HEK293T (cell line): Measurements from ENCODE around the gene CORO2B.

Experiments
- CTCF ChIA-PET: fragments of 350-600 bp; formaldehyde crosslinking; extraction: SDS; loops from one replicate; lab custom pipeline; 2021; ENCODE audit warnings: antibody characterized with exemption, inconsistent platforms; lab: Yijun Ruan, JAX
- POLR2A ChIA-PET: fragments of 350-600 bp; formaldehyde crosslinking; extraction: SDS; loops from one replicate; lab custom pipeline; 2020; ENCODE audit warnings: antibody characterized with exemption, inconsistent platforms; lab: Yijun Ruan, JAX
- DNase-seq: peaks from one replicate; pipeline ENCODE4 v3.0.0; 2012; ENCODE audit warnings: mixed read lengths; ENCODE audit errors: extremely low spot score
- ARNT ChIP-seq: fragments of 450-650 bp; IDR thresholded peaks from 2 replicates; pipeline ENCODE4 v1.6.1; 2017; ENCODE audit warnings: mild to moderate bottlenecking
- BHLHE40 ChIP-seq: fragments of 450-650 bp; IDR thresholded peaks from 2 replicates; pipeline ENCODE4 v1.6.1; 2016; ENCODE audit warnings: mild to moderate bottlenecking, moderate library complexity, borderline replicate concordance
- CTBP1 ChIP-seq: fragments of 450-650 bp; IDR thresholded peaks from 2 replicates; pipeline ENCODE4 v1.6.1; 2016; ENCODE audit warnings: borderline replicate concordance
- ELF4 ChIP-seq: fragments of 450-650 bp; IDR thresholded peaks from 2 replicates; pipeline ENCODE4 v1.6.1; 2017; ENCODE audit warnings: antibody characterized with exemption
- FOXA1 ChIP-seq: fragments of 450-650 bp; IDR thresholded peaks from 2 replicates; pipeline ENCODE4 v1.6.1; 2016; ENCODE audit warnings: mild to moderate bottlenecking
- FOXK2 ChIP-seq: fragments of 450-650 bp; IDR thresholded peaks from 2 replicates; pipeline ENCODE4 v1.6.1; 2016; ENCODE audit warnings: mild to moderate bottlenecking
- FOXM1 ChIP-seq: fragments of 450-650 bp; IDR thresholded peaks from 2 replicates; pipeline ENCODE4 v1.6.1; 2017; ENCODE audit warnings: mild to moderate bottlenecking, borderline replicate concordance
- HDGF ChIP-seq: fragments of 450-650 bp; IDR thresholded peaks from 2 replicates; pipeline ENCODE4 v1.6.1; 2017; ENCODE audit warnings: antibody characterized with exemption, borderline replicate concordance
- L3MBTL2 ChIP-seq: fragments of 450-650 bp; conservative IDR thresholded peaks from 2 replicates; pipeline ENCODE4 v1.6.1; 2016; ENCODE audit warnings: mild to moderate bottlenecking
- LEF1 ChIP-seq: fragments of 450-650 bp; IDR thresholded peaks from 2 replicates; pipeline ENCODE4 v1.6.1; 2017; ENCODE audit warnings: mild to moderate bottlenecking, borderline replicate concordance
- NFRKB ChIP-seq: fragments of 450-650 bp; IDR thresholded peaks from 2 replicates; pipeline ENCODE4 v1.6.1; 2016; ENCODE audit warnings: mild to moderate bottlenecking, moderate library complexity
- SP1 ChIP-seq: fragments of 450-650 bp; IDR thresholded peaks from 2 replicates; pipeline ENCODE4 v1.6.1; 2017
- SUZ12 ChIP-seq: fragments of 450-650 bp; IDR thresholded peaks from 2 replicates; pipeline ENCODE4 v1.6.1; 2016; ENCODE audit warnings: mild to moderate bottlenecking
- TARDBP ChIP-seq: fragments of 450-650 bp; IDR thresholded peaks from 2 replicates; pipeline ENCODE4 v1.6.1; 2016
- ZNF384 ChIP-seq: fragments of 450-650 bp; IDR thresholded peaks from 2 replicates; pipeline ENCODE4 v1.6.1; 2016
- TF ChIP-seq, protein P1 (sequence below): fragments of 450-650 bp; IDR thresholded peaks from 2 replicates; pipeline ENCODE4 v1.6.1; 2016

Gene CORO2B

GRCh38 chr15:68650901-68651709, 72.3 kb downstream of the CORO2B start:
- POLR2A ChIA-PET = no interaction called here
- DNase-seq = peak; percentile 92
- no peak for TF ChIP-seq CTBP1
- CTCF ChIA-PET = interaction anchor here (0.6 to 2.5 kb wide), 19 partner anchors 11 to 668 kb away, joined by 3 to 12 read pairs (median 4); no protein-coding TSS in a partner anchor

DNA sequence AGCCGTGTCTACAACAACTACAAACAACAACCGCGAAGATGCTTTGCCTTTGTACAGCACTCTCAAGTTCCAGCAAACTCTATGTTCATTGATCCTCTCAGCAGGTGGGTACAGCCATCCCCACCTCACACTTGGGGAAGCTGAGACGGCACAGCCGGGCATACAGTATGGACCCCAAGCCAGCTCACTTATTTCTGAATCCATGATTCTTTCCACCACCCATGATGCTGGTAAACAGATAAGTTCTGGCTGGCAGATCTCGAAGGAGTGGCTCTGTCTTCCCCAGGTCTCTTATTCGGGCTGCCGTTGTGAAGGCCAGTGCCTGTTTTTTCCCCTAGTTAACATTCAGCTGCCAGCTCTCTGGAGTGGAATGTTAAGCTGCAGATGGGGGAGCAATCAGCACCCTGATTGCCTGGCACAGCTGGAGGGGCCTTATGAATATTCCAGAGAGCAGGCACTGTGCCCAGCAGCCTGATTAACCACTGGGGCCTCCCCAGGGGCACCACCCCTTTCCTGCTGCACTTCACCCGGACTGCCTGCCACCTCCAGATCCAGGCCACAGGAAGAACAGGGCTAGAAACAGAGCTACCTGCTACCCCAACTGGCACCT, 73.2 kb downstream of the CORO2B start:
- no peak for DNase-seq
- ChIA-PET POLR2A (no interaction called here), CTCF (interaction anchor here (0.6 to 2.5 kb wide), 15 partner anchors 10 to 667 kb away, joined by 3 to 12 read pairs (median 4); no protein-coding TSS in a partner anchor)
- TF ChIP-seq BHLHE40 = no peak
- TF ChIP-seq ZNF384 = no peak
- TF ChIP-seq L3MBTL2 = no peak
- TF ChIP-seq TARDBP = no peak
- TF ChIP-seq FOXK2 = no peak
- TF ChIP-seq FOXA1 = no peak
- TF ChIP-seq LEF1 = no peak
- no peak for TF ChIP-seq ELF4
- no peak for TF ChIP-seq HDGF
- no peak for TF ChIP-seq ARNT
- no peak for TF ChIP-seq FOXM1
- TF ChIP-seq CTBP1 = no peak
- no peak for TF ChIP-seq NFRKB
- no peak for TF ChIP-seq SP1
- TF ChIP-seq SUZ12 = no peak
- TF ChIP-seq, protein P1, sequence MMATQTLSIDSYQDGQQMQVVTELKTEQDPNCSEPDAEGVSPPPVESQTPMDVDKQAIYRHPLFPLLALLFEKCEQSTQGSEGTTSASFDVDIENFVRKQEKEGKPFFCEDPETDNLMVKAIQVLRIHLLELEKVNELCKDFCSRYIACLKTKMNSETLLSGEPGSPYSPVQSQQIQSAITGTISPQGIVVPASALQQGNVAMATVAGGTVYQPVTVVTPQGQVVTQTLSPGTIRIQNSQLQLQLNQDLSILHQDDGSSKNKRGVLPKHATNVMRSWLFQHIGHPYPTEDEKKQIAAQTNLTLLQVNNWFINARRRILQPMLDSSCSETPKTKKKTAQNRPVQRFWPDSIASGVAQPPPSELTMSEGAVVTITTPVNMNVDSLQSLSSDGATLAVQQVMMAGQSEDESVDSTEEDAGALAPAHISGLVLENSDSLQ = no peak

GRCh38 chr15:68653031-68653635, 74.3 kb downstream of the CORO2B start:
- DNase-seq = no peak
- POLR2A ChIA-PET = no interaction called here

GRCh38 chr15:68653801-68654200, 75.0 kb downstream of the CORO2B start:
- DNase-seq = no peak
- TF ChIP-seq, protein P1 = peak; percentile 32; the same call in 1 of the 2 replicates
- no peak for TF ChIP-seq FOXK2
- ChIA-PET POLR2A (no interaction called here), CTCF (interaction anchor here (0.8 to 1.4 kb wide), 2 partner anchors 80 to 94 kb away, joined by 3 to 4 read pairs; no protein-coding TSS in a partner anchor)

More at GRCh38 chr15:68653031-68653635, 74.3 kb downstream of the CORO2B start:
- TF ChIP-seq ARNT = no peak
- no peak for TF ChIP-seq TARDBP
- no peak for TF ChIP-seq FOXM1
- no peak for TF ChIP-seq FOXA1
- no peak for TF ChIP-seq L3MBTL2
- no peak for TF ChIP-seq NFRKB
- CTCF ChIA-PET = interaction anchor here (0.5 to 1.4 kb wide), 3 partner anchors 16 to 93 kb away, joined by 3 to 4 read pairs (median 3); no protein-coding TSS in a partner anchor

DNA sequence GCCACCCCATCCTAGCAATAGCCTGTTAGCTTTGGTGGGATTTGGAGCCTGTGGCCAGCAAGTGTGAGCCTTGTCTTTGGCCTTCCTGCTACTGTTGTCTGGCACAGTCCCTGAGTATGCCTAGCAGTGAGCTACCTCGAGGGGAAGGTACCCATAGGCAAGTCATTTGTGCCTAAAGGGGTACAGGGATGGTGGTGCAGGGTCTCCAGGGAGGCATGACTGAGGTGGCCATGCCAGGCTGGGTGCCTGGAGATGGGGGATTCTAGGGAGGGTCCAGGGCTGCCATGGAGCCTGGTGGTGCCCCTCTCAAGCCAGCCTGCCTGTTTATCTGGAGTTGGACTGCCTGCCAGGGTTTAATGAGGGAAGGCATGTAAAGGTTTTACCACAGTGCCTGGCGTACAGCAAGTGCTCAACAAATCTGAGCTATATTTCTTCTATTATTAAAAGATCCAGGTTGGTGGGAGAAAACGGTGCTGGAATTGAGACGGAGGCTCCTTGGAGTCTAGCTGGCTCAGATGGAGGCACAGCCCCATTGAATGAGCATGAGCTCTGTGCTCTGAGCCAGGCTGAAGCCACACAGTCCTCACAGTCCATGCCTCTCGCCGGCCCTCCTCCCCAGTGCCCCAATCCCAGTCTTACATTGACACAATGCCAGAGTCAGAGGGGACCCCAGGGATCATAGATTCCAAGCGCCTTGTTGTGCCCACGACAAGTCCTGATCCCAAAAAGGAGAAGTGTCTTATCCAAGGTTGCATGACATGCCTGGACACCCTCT, 76.2 kb downstream of the CORO2B start:
- TF ChIP-seq, protein P1 = no peak
- no peak for TF ChIP-seq CTBP1
- ChIA-PET CTCF (interaction anchor here (2.1 kb wide), 1 partner anchor 105 kb away, joined by 4 read pairs; no protein-coding TSS in a partner anchor), POLR2A (no interaction called here)
- no peak for DNase-seq
